HEK293 (cell line): ENCODE data around the gene CWH43.

Experiments used
- CTCF ChIA-PET: fragments of 350-600 bp; formaldehyde crosslinking; extraction: SDS; loops from one replicate; lab custom pipeline; 2021; ENCODE audit warnings: antibody characterized with exemption; lab: Yijun Ruan, JAX
- POLR2A ChIA-PET: fragments of 300-600 bp; formaldehyde crosslinking; extraction: SDS; loops from one replicate; lab custom pipeline; 2020; ENCODE audit warnings: antibody characterized with exemption, inconsistent platforms; lab: Yijun Ruan, JAX
- H3K27ac ChIP-seq: fragments of 200-500 bp; sonication (Bioruptor generic); 2 replicates; pipeline ENCODE4 v1.5.1; 2014; ENCODE audit warnings: low read depth, low read length, control low read depth, inconsistent platforms; ENCODE audit errors: extremely low read depth
- H3K36me3 ChIP-seq, 2 experiments: fragments of 200-500 bp in 1 of 2; sonication (Bioruptor generic) in 1 of 2; 1 replicate in 1 of 2; 2 replicates in 1 of 2; pipeline ENCODE4 v1.5.1; 2014 to 2017; ENCODE audit warnings: inconsistent platforms in 2 of 2, low read length in 2 of 2; ENCODE audit not compliant: control insufficient read depth in 2 of 2, insufficient read depth in 1 of 2
- H3K4me1 ChIP-seq: fragments of 200-500 bp; sonication (Bioruptor generic); 2 replicates; pipeline ENCODE4 v1.5.1; 2014; ENCODE audit warnings: mild to moderate bottlenecking, low read length, inconsistent platforms; ENCODE audit not compliant: control insufficient read depth, insufficient read depth
- H3K4me3 ChIP-seq: 2 replicates; pipeline ENCODE4 v1.5.1; 2011; ENCODE audit warnings: low read depth, mild to moderate bottlenecking, control low read depth, low read length, moderate library complexity
- H3K9me3 ChIP-seq: fragments of 200-500 bp; sonication (Bioruptor generic); 2 replicates; pipeline ENCODE4 v1.5.1; 2014; ENCODE audit warnings: low read depth, low read length, inconsistent platforms; ENCODE audit not compliant: control insufficient read depth, insufficient read depth
- GLIS2 ChIP-seq: fragments of 450-650 bp; formaldehyde crosslinking; IDR thresholded peaks from 2 replicates; pipeline ENCODE4 v1.5.1; 2016; ENCODE audit warnings: missing biosample characterization, missing genetic modification characterization
- KLF8 ChIP-seq: fragments of 450-650 bp; formaldehyde crosslinking; IDR thresholded peaks from 2 replicates; pipeline ENCODE4 v1.5.1; 2016; ENCODE audit warnings: missing biosample characterization, missing genetic modification characterization
- MEIS1 ChIP-seq: sonication (generic); formaldehyde crosslinking; IDR thresholded peaks from 2 replicates; pipeline ENCODE4 v1.8.1; 2022; ENCODE audit warnings: missing genetic modification reagents, mild to moderate bottlenecking, borderline replicate concordance
- MYNN ChIP-seq: fragments of 450-650 bp; formaldehyde crosslinking; IDR thresholded peaks from 2 replicates; pipeline ENCODE4 v1.5.1; 2016; ENCODE audit warnings: missing biosample characterization, missing genetic modification characterization, borderline replicate concordance
- TCF7L2 ChIP-seq: IDR thresholded peaks from 2 replicates; pipeline ENCODE4 v1.6.1; 2011; ENCODE audit warnings: low read depth, mild to moderate bottlenecking, inconsistent platforms, low read length, moderate library complexity, borderline replicate concordance
- ZBTB6 ChIP-seq: fragments of 450-650 bp; formaldehyde crosslinking; IDR thresholded peaks from 2 replicates; pipeline ENCODE4 v1.5.1; 2017; ENCODE audit warnings: missing biosample characterization, missing genetic modification characterization
- ZBTB7A ChIP-seq: fragments of 450-650 bp; formaldehyde crosslinking; IDR thresholded peaks from 2 replicates; pipeline ENCODE4 v1.5.1; 2016; ENCODE audit warnings: low read depth, missing biosample characterization, missing genetic modification characterization
- ZFP37 ChIP-seq: fragments of 450-650 bp; formaldehyde crosslinking; IDR thresholded peaks from 2 replicates; pipeline ENCODE4 v1.5.1; 2016; ENCODE audit warnings: missing biosample characterization, missing genetic modification characterization
- ZNF184 ChIP-seq: fragments of 450-650 bp; IDR thresholded peaks from 2 replicates; pipeline ENCODE4 v1.5.1; 2018; ENCODE audit warnings: missing biosample characterization, mild to moderate bottlenecking, missing genetic modification characterization
- ZNF26 ChIP-seq: fragments of 450-650 bp; formaldehyde crosslinking; IDR thresholded peaks from 2 replicates; pipeline ENCODE4 v1.5.1; 2016; ENCODE audit warnings: missing biosample characterization, missing genetic modification characterization
- ZNF366 ChIP-seq: fragments of 450-650 bp; formaldehyde crosslinking; conservative IDR thresholded peaks from 2 replicates; pipeline ENCODE4 v1.5.1; 2016; ENCODE audit warnings: missing biosample characterization, missing genetic modification characterization
- ZNF548 ChIP-seq: fragments of 450-650 bp; formaldehyde crosslinking; IDR thresholded peaks from 2 replicates; pipeline ENCODE4 v1.5.1; 2016; ENCODE audit warnings: missing biosample characterization, missing genetic modification characterization
- ZNF629 ChIP-seq: fragments of 450-650 bp; formaldehyde crosslinking; IDR thresholded peaks from 2 replicates; pipeline ENCODE4 v1.5.1; 2017; ENCODE audit warnings: missing biosample characterization, missing genetic modification characterization
- ZNF658 ChIP-seq: fragments of 450-650 bp; formaldehyde crosslinking; IDR thresholded peaks from 2 replicates; pipeline ENCODE4; 2016; ENCODE audit warnings: missing biosample characterization, missing genetic modification characterization
- ZNF664 ChIP-seq: fragments of 450-650 bp; formaldehyde crosslinking; IDR thresholded peaks from 2 replicates; pipeline ENCODE4 v1.5.1; 2016; ENCODE audit warnings: missing biosample characterization, missing genetic modification characterization
- ZSCAN4 ChIP-seq: fragments of 450-650 bp; formaldehyde crosslinking; IDR thresholded peaks from 2 replicates; pipeline ENCODE4 v1.5.1; 2017; ENCODE audit warnings: missing biosample characterization, missing genetic modification characterization
- TF ChIP-seq, protein P1 (sequence below): fragments of 450-650 bp; formaldehyde crosslinking; IDR thresholded peaks from 2 replicates; pipeline ENCODE4 v1.5.1; 2016; ENCODE audit warnings: missing biosample characterization, missing genetic modification characterization, low read depth
- TF ChIP-seq, protein P2 (sequence below): fragments of 450-650 bp; formaldehyde crosslinking; IDR thresholded peaks from 2 replicates; pipeline ENCODE4 v1.5.1; 2016; ENCODE audit warnings: missing biosample characterization, missing genetic modification characterization
- TF ChIP-seq, protein P3 (sequence below): fragments of 450-650 bp; formaldehyde crosslinking; IDR thresholded peaks from 2 replicates; pipeline ENCODE4 v1.5.1; 2016; ENCODE audit warnings: missing biosample characterization, missing genetic modification characterization

The CWH43 gene

GRCh38 chr4:48938831-48939230, 47.2 kb upstream of the CWH43 start (continued):
- no peak for TF ChIP-seq ZBTB6

- TF ChIP-seq ZFP37: 0 out of 2 replicates have a peak, but pooled peaks have one; percentile 40
- peak; percentile 56; the same call in 1 of the 2 replicates for TF ChIP-seq ZNF26 (tag by site-specific recombination)
- TF ChIP-seq TCF7L2: no peak
- TF ChIP-seq ZNF658 (tag by site-specific recombination): no peak
- TF ChIP-seq, protein P1, sequence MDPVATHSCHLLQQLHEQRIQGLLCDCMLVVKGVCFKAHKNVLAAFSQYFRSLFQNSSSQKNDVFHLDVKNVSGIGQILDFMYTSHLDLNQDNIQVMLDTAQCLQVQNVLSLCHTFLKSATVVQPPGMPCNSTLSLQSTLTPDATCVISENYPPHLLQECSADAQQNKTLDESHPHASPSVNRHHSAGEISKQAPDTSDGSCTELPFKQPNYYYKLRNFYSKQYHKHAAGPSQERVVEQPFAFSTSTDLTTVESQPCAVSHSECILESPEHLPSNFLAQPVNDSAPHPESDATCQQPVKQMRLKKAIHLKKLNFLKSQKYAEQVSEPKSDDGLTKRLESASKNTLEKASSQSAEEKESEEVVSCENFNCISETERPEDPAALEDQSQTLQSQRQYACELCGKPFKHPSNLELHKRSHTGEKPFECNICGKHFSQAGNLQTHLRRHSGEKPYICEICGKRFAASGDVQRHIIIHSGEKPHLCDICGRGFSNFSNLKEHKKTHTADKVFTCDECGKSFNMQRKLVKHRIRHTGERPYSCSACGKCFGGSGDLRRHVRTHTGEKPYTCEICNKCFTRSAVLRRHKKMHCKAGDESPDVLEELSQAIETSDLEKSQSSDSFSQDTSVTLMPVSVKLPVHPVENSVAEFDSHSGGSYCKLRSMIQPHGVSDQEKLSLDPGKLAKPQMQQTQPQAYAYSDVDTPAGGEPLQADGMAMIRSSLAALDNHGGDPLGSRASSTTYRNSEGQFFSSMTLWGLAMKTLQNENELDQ (tag by site-specific recombination): no peak
- TF ChIP-seq ZBTB7A (tag by site-specific recombination): no peak
- TF ChIP-seq MEIS1: no peak
- TF ChIP-seq MYNN (tag by site-specific recombination): no peak
- TF ChIP-seq GLIS2 (tag by site-specific recombination): no peak
- TF ChIP-seq ZNF664 (tag by site-specific recombination): no peak
- TF ChIP-seq, protein P2, sequence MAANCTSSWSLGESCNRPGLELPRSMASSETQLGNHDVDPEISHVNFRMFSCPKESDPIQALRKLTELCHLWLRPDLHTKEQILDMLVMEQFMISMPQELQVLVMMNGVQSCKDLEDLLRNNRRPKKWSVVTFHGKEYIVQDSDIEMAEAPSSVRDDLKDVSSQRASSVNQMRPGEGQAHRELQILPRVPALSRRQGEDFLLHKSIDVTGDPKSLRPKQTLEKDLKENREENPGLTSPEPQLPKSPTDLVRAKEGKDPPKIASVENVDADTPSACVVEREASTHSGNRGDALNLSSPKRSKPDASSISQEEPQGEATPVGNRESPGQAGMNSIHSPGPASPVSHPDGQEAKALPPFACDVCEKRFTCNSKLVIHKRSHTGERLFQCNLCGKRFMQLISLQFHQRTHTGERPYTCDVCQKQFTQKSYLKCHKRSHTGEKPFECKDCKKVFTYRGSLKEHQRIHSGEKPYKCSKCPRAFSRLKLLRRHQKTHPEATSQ (tag by site-specific recombination): no peak
- 0 out of 2 replicates have a peak, but pooled peaks have one; percentile 26 for TF ChIP-seq ZNF366 (tag by site-specific recombination)
- peak; percentile 64; the same call in 1 of the 2 replicates for TF ChIP-seq ZNF184 (tag by site-specific recombination)
- TF ChIP-seq KLF8: no peak
- TF ChIP-seq ZNF548: no peak
- peak; percentile 28; the same call in 1 of the 2 replicates for TF ChIP-seq ZNF629 (tag by site-specific recombination)
- TF ChIP-seq ZSCAN4 (tag by site-specific recombination): no peak
- TF ChIP-seq, protein P3, sequence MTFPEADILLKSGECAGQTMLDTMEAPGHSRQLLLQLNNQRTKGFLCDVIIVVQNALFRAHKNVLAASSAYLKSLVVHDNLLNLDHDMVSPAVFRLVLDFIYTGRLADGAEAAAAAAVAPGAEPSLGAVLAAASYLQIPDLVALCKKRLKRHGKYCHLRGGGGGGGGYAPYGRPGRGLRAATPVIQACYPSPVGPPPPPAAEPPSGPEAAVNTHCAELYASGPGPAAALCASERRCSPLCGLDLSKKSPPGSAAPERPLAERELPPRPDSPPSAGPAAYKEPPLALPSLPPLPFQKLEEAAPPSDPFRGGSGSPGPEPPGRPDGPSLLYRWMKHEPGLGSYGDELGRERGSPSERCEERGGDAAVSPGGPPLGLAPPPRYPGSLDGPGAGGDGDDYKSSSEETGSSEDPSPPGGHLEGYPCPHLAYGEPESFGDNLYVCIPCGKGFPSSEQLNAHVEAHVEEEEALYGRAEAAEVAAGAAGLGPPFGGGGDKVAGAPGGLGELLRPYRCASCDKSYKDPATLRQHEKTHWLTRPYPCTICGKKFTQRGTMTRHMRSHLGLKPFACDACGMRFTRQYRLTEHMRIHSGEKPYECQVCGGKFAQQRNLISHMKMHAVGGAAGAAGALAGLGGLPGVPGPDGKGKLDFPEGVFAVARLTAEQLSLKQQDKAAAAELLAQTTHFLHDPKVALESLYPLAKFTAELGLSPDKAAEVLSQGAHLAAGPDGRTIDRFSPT (tag by site-specific recombination): 0 out of 2 replicates have a peak, but pooled peaks have one; percentile 37
- TF ChIP-seq, all 188 proteins: peak for 6
- CTCF ChIA-PET: no interaction called here
- POLR2A ChIA-PET: no interaction called here
Observed at GRCh38 chr4:48939785-48940184, 46.3 kb upstream of the CWH43 start.

More at GRCh38 chr4:48939785-48940184, 46.3 kb upstream of the CWH43 start:
- Histone ChIP-seq H3K36me3 (no peaks in the 10 kb centered on the region), H3K27ac (no peak overlapping the region), H3K4me3 (no peak overlapping the region), H3K9me3 (no peaks in the 10 kb centered on the region), H3K4me1 (no peaks in the 10 kb centered on the region)
